ENCODE data around the gene HS3ST1. TPM values are rescaled to one million over a fixed set of nuclear protein-coding genes. Genes with fewer than 3 reads are reported as not detected.

HS3ST1 gene
- polyA plus RNA-seq (ENCODE audit: insufficient read length in 4 of 4): 1 to 10 TPM; 1.0 to 1.9 (median 1.7) TPM

- no peak for DNase-seq (ENCODE audit: low read depth in 4 of 4, low spot score in 3 of 4)
These were observed at the start of gene HS3ST1 for GRCh38 chr4:11428231-11428898. Gene HS3ST1 (minus strand): TSS chr4:11428894. CDS start chr4:11400005, 28,889 bp downstream.

DNA sequence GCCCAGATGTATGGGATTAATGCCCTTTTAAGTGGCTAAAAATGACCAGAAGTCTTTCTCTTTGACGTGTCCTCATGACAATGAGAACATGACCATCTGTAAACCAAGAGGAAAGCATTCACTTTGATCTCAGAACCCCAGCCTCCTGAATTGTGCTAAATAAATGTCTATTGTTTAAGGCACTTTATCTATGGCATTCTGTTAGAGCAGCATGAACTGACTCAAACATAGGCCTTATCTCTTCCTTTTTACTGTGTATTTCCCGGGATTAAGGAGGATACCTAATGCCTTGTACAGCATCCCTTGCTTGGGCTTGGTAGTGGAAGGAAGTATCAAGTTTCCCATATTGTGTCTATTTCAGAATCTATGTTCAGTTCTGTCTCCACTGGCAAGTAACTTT lies 47.2 kb upstream of the HS3ST1 start:
- DNase-seq (ENCODE audit: low read depth in 4 of 4, low spot score in 3 of 4): no peak

- DNase-seq (ENCODE audit: low read depth in 4 of 4, low spot score in 3 of 4): no peak
These were observed 45.5 kb upstream of the HS3ST1 start for GRCh38 chr4:11474146-11474545.

DNA sequence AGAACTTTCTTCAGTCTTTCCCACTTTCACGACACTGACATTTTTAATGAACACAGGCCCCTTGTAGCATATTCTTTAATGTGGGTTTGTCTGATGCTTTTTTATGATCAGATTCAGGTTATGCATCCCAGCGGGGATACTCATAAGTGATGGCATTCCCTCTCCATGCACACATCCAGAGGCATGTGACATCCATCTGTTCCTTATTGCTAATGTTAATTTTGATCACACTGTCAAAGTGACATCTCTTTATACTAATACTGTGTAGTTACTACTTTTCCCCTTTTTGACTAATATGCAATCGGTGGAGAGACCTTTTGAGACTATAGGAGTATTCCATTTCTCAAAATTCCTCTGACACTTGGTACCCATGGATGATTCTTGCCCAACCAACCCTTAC lies 43.8 kb upstream of the HS3ST1 start:
- DNase-seq (ENCODE audit: low read depth in 4 of 4, low spot score in 3 of 4): no peak

DNA sequence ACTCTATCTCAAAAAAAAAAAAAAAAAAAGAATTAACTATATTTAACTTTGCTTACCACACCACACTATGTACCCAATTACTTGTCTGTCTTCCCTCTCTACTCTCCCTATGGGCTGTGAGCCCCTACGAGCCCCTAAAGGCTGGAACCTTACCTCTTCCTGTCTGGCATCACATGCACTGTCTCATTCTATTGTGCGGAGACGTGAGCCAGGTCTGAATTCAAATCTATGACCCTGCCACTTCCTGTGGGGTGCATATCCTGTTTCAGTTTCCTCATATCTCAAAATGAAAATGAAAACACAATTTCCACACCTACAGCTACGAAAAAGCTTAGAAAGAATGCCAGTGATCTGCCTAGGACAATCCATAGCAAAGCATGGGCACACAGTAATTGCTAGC lies 42.9 kb upstream of the HS3ST1 start:
- no peak for DNase-seq (ENCODE audit: low read depth in 4 of 4, low spot score in 3 of 4)

GRCh38 chr4:11471046-11471441 lies 42.4 kb upstream of the HS3ST1 start:
- DNase-seq (ENCODE audit: low read depth in 4 of 4, low spot score in 3 of 4): no peak

DNA sequence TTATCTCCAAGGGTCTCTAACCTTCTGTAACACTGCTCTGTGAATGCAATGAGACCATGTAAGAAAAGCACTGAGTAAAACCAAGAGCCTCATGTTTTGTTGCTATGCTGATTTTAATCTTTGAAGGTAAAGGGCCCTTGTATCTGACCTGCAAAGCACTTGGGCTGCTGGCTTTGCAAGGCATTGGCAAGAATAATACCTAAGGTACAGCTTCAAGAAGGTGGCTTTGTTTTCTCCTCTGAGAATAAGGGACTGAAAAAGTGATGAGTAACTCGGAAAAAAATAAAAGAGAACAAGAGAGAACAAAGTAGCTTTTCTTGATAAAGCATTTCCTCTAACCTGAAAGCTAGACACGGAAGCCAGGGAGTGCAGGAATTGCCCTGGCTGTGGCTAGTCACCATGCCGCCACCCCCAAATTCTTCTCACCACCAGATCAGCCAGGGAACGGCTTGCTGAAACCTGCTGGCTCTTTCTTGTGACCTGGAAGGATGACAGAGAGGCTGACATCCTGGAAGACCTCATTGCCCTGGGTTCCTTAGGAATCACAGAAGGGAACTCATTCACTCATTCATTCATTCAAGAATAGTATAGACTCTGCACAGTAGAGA lies 41.8 kb upstream of the HS3ST1 start:
- no peak for DNase-seq (ENCODE audit: low read depth in 4 of 4, low spot score in 3 of 4)

DNA sequence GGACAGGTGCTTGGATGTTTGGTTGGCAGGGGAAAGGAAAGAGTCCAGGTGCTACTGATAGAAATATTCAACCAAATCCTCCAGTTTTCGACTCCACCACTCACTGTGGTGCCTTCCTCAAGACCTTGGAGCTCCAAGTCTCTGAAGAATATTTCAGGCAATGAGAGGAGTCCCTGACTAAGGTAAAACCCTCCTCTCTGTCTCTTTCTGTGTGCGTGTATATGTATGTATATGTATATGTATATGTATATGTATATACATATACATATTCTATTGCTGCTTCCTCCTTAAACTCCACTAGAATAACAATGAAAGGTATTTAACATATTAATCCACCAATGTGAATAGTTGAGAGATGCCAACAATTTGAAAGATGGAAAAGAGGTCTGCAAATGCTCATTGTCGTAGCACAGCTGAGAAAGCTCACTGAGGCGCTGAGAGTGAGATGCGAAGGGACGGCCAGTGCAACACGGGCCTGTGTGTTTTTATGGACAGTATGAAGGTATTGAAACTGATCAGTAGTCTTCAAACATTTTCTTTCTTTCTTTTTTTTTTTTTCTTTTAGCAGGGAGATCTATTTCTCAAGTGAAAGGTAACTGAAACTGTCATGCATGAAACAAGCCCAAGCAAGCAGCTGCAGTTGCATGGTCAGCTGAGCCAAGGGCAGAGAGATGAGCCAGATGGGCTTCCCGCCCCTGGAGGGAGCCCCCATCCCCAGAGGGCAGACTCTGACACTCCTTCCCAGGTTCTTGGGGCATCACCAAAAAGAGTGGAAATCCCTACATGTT lies 41.1 kb upstream of the HS3ST1 start:
- no peak for DNase-seq (ENCODE audit: low read depth in 4 of 4, low spot score in 3 of 4)

DNA sequence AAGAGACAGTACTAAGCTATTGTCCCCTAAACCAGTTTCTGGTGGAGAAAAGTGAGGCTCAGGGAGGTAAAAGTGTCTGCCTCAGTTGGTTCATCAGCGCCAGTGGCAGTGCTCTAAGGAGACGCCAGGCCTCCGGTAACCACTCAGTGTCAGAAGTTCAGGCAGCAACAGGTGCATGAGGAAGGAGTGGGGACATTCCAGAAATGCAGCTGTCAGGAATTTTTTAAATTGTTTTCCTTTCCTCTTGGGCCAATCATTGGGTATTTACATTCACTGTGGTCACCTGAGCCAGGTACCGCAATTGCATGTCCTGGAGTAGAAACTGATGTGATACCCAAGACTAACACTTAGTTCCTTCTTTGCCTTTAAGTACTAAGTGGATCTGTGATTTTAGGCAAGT lies 40.2 kb upstream of the HS3ST1 start:
- DNase-seq (ENCODE audit: low read depth in 4 of 4, low spot score in 3 of 4): peak in 1 of 4 donors; percentile 7

DNA sequence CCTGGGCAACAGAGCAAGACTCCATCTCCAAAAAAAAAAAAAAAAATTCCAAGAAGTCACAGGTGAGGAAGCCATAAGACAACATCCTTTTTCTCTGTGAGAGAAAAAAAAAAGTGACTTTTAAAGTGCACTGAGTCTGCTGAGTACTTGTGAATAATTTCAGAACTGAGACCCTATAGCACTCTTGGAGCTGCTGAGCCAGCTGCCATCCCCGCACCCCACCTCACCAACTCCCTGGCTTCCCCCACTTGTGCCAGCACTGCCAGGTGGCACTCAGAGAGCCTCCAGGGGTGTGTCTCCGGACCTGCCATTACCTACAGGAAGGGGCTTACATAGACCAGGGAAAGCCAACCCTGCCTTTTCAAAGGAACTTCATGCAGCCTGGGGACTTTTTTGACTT lies 39.2 kb upstream of the HS3ST1 start:
- DNase-seq (ENCODE audit: low read depth in 4 of 4, low spot score in 3 of 4): no peak

DNA sequence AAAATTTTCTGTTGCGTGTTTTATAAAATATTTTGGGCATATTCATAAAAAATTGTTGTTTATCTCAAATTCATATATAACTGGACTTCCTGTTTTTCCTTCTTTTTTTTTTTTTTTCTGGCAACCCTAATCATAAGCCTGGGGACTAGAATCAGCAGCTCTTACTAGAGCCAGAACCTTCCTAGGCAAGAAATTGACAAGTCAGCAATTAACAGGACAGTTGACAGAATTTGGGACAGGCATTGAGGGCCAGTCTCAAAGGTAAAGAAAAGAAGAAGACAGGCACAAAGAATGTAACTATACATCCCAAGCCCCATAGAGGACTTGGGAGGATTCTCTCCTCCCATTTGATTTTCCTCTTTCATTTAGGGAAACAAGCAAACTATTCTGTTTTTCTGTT lies 35.0 kb upstream of the HS3ST1 start:
- no peak for DNase-seq (ENCODE audit: low read depth in 4 of 4, low spot score in 3 of 4)

- DNase-seq (ENCODE audit: low read depth in 4 of 4, low spot score in 3 of 4): no peak
These were observed 27.7 kb upstream of the HS3ST1 start for GRCh38 chr4:11456401-11456800.

DNA sequence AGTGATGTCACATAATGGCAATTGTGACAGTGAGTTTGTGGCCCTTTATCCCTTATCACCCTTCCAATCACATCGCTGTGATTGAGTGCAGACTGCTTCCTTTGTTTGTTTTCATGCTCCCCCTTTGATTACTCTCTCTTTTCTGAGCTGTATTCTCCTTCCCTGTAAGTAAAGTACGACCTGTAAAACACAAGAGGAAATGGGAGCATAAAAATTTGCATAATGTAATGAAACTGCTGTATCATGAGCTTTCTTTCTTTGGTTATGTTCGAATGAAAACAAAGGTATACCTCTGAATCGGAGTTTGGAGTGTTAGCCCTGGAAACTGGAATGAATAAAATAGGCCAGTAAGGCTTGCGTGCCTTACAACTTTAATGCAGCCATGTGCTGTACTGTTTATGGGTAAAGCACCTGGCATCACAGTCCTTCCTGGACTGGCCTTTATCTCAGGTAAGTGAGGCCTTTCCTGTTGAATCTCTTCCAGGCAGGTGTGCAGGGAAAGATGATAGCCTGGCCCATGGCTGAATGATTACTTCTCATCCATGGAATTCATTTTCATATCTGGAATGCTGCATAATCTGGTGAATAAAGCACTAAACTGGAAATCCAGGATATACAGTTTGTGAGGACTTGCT lies 26.6 kb upstream of the HS3ST1 start:
- DNase-seq (ENCODE audit: low read depth in 4 of 4, low spot score in 3 of 4): no peak

DNA sequence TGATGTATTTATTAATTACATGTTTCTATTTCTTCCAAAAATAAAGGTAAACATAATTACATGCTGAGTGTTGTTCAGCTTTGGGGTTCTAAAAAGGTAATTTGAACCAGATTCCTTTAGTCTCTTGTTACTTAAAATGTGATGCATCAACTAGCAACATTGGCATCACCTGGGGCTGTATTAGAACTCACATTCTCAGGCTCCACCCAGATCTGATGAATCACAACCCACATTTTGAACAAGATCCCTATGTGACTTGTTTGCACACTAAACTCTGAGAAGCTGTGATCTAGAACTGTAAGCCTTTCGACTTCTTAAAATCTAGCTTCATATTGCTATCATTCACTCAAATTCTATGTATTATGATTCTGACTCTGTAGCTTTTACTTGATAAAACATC lies 23.0 kb upstream of the HS3ST1 start:
- DNase-seq (ENCODE audit: low read depth in 4 of 4, low spot score in 3 of 4): no peak

GRCh38 chr4:11446155-11446811 lies 17.6 kb upstream of the HS3ST1 start:
- no peak for DNase-seq (ENCODE audit: low read depth in 4 of 4, low spot score in 3 of 4)

DNA sequence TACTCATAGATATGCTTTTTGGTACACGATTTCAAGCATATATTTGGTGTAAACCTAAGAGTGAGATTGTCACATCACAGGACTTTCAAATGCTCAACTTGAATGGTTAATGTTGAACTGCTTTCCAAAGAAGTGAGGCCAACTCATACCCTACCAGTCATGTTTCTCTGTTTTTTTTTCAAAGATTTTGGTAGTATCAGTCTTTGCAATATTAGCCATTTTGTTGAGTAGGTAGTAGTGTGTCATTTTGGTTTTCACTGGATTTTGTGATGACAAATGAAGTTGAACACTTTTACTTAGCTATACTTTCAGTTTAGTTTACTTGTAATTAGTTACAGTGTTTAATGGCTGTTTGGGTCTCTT lies 12.5 kb upstream of the HS3ST1 start:
- no peak for DNase-seq (ENCODE audit: low read depth in 4 of 4, low spot score in 3 of 4)

DNA sequence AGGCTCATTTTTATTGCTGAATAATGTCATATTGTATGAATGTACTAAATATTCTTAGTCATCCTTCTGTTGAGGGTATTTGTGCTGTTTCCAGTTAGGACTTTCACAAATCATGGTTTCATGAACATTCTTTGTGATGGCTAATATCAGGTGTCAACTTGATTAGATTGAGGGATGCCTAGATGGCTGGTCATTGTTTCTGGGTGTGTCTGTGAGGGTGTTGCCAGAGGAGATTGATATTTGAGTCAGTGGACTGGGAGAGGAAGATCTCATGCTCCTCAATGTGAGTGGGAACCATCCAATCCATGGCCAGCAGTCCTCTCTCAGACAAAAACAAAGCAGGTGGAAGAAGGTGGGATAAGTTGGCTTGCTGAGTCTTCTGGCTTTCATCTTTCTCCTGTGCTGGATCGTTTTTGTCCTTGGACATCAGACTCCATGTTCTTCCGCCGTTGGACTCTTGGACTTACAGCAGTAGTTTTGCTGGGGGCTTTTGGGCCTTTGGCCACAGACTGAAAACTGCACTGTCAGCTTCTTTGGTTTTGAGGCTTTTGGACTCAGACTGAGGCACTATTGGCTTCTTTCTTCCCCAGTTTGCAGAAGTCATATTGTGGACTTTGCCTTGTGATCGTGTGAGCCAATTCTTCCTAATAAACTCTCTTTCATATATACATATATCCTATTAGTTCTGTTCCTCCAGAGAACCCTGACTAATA lies 11.9 kb upstream of the HS3ST1 start:
- no peak for DNase-seq (ENCODE audit: low read depth in 4 of 4, low spot score in 3 of 4)

DNA sequence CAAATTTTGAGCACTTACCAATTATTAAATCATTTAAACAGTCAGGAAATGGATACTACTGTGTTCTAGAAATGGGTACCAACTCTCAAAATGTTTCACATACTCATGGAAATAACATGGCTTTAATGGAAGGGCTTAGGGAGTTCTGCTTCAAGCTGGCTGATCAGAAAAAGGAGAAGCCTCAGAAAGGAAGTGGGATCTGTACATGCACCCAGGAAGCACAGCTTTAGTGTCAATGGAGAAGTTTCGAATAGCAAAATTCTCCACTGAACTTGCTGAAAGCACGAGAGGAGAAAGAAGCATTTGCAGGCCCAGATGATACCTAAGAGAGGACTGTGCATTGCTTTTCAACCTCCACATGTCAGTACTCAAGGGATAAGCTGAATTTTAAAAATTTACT lies 11.1 kb upstream of the HS3ST1 start:
- no peak for DNase-seq (ENCODE audit: low read depth in 4 of 4, low spot score in 3 of 4)

DNA sequence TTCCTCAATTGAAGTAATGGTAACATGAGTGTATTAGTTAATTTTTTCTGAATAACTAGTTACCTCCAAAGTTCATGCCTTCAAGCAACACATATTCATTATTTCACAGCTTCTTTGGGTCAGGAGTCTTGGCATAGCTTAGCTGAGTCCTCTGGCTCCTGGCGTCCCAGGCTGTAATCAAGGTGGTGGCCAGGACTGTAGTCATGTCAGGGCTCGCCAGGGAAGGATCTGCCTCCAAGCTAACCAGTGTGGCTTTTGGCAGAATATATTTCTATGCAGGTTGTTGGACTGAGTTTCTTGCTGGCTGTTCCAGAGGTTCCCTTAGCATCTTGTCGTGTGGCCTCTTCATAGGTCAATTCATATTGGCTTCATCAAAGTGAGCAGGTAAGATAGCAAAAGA lies 10.0 kb upstream of the HS3ST1 start:
- no peak for DNase-seq (ENCODE audit: low read depth in 4 of 4, low spot score in 3 of 4)

DNA sequence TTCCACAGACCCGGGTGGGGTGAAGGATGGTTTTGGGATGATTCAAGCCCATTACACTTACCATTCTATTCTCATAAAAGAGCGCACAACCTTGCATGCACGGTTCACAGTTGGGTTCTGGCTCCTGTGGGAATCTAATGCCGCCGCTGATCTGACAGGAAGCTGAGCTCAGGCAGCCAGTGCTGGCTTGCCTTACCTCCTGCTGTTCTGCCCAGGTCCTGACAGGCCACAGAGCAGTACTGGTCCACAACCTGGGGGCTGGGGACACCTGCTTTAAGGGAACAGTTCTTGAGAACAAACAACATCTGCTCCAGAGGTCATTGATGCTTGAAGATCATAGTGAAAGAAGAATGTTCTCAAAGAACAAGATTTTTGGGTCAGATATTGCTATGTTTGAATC lies 8.0 kb upstream of the HS3ST1 start:
- no peak for DNase-seq (ENCODE audit: low read depth in 4 of 4, low spot score in 3 of 4)
